GM12875 (cell line): ENCODE data around the gene GPR37.

Experiments used
- H3K4me3 ChIP-seq: one replicate; pipeline ENCODE4 v1.5.1; 2011; ENCODE audit warnings: low read depth, low read length, control low read depth
- TF ChIP-seq, protein P1 (sequence below): IDR thresholded peaks from 2 replicates; pipeline ENCODE4 v1.5.1; 2011; ENCODE audit warnings: low read depth, mild to moderate bottlenecking, control low read depth, inconsistent platforms, low read length, moderate library complexity, borderline replicate concordance; ENCODE audit not compliant: insufficient read depth

GPR37 gene

DNA sequence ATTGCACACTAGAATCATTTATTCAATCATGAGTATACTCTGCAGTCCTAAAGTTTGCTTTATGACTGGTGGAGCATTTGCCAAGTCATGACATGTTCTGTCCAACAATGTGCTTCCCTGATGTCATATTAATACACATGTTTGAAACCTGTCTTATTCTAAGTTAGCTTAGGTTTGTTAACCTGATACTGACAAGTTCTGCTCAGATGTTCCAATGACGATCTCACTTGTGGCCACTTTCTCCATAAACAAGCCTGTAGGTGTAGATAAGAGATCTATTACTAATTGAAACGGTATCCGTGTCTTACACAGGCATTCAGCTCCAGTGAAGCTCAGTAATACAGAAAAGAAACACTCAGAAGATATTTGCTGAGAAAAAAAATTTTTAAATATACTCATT is 64.9 kb downstream of the GPR37 start:
- no peak overlapping the region for H3K4me3 ChIP-seq
- TF ChIP-seq, protein P1, sequence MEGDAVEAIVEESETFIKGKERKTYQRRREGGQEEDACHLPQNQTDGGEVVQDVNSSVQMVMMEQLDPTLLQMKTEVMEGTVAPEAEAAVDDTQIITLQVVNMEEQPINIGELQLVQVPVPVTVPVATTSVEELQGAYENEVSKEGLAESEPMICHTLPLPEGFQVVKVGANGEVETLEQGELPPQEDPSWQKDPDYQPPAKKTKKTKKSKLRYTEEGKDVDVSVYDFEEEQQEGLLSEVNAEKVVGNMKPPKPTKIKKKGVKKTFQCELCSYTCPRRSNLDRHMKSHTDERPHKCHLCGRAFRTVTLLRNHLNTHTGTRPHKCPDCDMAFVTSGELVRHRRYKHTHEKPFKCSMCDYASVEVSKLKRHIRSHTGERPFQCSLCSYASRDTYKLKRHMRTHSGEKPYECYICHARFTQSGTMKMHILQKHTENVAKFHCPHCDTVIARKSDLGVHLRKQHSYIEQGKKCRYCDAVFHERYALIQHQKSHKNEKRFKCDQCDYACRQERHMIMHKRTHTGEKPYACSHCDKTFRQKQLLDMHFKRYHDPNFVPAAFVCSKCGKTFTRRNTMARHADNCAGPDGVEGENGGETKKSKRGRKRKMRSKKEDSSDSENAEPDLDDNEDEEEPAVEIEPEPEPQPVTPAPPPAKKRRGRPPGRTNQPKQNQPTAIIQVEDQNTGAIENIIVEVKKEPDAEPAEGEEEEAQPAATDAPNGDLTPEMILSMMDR: no peak

DNA sequence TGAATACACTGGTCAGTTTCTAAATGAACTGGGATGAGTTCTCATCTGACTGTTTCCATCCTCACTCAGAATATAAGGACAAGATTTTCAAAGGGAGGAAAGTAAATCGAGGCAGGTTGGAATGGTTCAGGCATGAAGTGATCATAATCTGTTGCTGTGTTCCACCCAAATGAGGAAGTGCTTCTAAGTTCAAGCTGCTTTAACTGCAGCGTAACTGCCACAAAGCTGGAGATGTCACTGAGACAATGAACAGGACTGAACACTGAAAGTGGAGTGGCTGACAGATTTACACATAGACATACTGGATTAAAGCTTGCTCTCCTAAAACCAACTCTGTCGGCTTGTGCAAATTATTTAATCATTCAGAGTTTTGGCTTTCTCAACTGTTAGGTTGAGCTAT is 66.6 kb downstream of the GPR37 start:
- no peak overlapping the region for H3K4me3 ChIP-seq
- TF ChIP-seq, protein P1: no peak

DNA sequence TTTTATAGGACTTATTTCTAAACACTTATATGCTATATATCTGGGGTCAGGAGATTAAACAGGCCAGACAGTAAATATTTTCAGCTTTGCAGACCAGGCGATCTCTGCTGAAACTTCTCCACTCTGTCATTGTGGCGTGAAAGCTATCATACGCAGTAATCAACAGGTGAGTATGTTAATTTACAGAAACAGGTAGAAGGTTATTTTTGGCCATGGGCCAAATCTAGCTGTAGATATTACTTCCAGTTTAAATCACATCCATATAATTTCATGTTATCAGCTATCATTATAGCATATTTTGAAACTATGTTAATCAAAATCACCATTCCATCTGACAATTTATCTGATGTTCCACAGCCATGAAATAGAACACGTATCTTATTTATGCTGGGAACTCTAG is 67.8 kb downstream of the GPR37 start:
- H3K4me3 ChIP-seq: no peak overlapping the region
- TF ChIP-seq, protein P1: no peak
